ENCODE data around the gene YKT6.

The YKT6 gene

DNA sequence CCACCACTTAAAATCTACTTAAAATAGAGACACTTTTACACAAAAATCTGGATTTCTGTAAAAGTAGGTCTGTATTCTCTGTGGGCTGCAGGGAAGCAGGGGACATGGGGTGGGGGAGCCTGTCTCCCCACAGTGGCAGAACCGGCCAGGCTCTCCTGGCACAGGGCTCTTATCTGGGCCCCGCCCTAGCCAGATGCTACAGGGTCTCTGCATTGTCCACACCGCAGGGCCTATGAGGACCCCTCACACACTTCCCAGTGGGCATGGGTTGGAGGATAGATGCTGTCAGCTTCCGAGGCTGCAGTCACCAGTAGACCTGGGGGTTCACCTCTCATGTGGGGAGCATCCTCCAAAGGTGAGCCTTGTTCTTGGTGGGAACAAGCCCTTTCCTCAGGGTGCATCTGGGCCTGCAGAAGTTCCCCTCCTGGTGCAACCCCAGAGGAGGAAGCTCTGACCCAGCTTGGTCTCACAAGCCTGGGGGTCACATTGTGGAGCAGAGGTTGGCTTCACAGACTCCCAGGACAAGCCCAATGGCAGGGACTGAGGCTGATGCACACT is 44.2 kb upstream of the YKT6 start:
- FAIRE-seq: no peak
- TF ChIP-seq, protein P1, sequence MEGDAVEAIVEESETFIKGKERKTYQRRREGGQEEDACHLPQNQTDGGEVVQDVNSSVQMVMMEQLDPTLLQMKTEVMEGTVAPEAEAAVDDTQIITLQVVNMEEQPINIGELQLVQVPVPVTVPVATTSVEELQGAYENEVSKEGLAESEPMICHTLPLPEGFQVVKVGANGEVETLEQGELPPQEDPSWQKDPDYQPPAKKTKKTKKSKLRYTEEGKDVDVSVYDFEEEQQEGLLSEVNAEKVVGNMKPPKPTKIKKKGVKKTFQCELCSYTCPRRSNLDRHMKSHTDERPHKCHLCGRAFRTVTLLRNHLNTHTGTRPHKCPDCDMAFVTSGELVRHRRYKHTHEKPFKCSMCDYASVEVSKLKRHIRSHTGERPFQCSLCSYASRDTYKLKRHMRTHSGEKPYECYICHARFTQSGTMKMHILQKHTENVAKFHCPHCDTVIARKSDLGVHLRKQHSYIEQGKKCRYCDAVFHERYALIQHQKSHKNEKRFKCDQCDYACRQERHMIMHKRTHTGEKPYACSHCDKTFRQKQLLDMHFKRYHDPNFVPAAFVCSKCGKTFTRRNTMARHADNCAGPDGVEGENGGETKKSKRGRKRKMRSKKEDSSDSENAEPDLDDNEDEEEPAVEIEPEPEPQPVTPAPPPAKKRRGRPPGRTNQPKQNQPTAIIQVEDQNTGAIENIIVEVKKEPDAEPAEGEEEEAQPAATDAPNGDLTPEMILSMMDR (IDR thresholded peaks at IDR 0.05; ENCODE audit: insufficient read depth, missing control alignments): no peak
- no peak for DNase-seq (ENCODE audit: insufficient read length, low spot score)

DNA sequence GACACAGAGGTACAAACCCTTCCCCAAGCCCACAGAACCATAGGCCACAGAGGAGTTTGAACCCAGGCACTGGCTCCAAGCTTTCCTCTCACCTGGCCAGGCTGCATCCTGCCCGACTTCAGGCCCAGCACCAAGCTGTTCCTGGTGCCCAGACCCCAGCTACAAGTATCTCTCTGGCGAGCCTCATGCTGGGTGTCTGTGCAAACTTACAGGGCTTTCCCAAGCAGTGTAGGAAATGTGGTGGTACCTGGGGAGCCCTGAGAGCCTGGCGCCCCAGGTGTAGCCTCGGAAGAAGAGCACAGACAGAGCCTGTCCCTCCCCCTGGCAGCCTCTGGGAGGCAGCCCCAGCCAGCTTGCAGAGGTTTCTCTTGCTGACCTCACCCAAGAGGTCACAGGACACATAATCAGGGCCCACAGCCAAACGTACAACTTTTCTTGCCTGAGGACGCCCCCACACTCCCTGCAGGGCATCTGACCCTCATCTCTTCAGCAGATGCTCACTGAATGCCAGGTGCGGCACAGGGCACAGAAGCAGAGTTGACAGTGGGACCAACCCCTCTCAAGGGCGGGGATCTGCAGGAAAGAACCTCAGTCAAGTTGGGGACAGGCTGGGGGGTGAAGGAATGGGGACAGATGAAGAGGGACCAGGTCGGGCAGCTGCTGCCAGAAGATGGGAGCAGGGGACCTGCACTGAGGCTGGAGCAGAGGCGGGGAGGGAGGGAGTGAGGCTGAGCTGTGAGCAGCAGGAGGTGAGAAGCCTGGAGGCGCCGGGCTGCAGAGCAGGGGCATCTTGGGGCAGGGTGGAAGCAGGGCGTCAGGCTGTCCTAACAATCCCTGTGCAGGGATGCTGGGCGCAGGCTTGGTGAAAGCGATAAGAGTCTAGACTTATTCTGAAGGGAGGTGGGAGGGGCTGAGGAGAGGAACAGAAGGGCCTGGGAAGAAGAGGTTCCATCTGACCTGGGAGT is 43.4 kb upstream of the YKT6 start:
- DNase-seq (ENCODE audit: insufficient read length, low spot score) (no peak), FAIRE-seq (no peak)
- TF ChIP-seq, protein P1 (IDR thresholded peaks at IDR 0.05; ENCODE audit: insufficient read depth, missing control alignments): no peak

DNA sequence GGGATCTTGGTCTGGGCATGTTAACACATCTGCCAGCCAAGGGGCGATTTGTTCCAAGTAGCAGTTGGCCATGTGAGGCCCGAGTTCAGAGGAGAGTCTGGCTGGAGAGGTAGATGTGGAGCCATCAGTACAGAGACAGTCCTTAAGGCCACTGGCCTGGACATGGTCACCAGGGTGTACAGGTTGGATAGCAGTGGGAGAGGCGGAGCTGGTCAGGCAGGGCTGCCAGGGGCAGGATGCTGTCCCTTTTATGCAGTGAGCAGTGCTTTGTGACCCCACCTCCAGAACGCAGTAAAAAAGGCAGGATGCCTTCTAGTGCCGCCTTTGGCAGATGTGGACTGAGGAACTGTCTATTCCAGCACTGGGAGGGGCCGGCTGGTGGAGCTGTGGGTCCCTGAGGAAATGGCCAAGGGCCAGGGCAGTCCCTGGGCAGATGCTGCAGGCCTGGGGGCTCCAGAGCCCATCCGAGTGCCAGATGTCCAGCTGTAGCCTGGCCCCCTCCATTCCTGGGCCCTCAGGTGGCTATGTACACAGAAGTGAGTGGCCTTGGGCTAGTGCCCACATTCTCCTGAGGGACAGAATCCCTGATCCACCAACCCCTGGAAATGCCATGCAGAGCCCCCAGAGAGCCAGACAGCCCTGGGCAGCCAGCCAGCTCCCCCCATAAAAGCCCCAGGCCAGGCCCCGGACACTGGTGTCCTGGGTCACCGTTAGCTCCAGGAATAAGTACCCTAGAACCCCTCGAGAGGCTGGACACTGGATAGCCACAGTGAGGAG is 42.5 kb upstream of the YKT6 start:
- no peak for FAIRE-seq
- DNase-seq (ENCODE audit: insufficient read length, low spot score): no peak
- TF ChIP-seq, protein P1 (IDR thresholded peaks at IDR 0.05; ENCODE audit: insufficient read depth, missing control alignments): no peak

DNA sequence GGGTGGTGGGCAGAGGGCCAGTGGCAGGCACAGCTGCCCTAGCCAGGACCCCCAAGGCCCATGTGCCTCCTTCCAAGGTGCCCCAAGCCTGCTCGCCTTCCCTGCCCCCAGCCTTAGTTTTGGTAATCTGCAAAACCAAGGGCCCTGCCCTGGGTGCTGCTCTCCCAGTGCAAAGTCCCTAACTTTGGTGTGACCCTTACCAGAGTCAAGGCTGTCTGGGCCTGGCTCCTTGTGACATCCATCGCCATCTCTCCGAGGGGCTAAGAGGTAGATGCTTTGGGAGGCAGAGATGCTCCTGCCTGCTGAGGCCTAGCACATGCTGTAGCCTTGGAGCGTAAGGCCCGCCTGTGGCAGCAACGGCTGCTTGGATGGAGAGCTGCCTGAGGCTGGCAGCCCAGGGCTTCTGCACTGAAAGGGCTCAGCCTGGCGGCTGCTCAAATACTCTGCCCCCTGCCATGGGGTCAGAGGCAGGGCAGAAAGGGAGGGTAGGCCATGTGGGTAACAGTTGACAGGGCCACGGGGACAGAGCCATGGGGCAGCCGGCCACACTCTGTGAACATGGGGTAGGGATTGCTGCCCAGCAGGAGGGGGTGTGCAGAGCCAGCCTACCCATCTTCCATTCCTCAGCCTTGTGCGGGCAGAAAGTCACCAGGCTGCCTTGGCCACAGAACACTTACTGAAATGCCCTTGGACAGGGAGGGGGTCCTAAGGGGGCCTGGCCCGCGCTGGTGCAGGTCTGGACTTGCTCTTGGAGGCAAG is 41.7 kb upstream of the YKT6 start:
- FAIRE-seq (no peak), DNase-seq (ENCODE audit: insufficient read length, low spot score) (no peak)
- TF ChIP-seq, protein P1 (IDR thresholded peaks at IDR 0.05; ENCODE audit: insufficient read depth, missing control alignments): no peak

DNA sequence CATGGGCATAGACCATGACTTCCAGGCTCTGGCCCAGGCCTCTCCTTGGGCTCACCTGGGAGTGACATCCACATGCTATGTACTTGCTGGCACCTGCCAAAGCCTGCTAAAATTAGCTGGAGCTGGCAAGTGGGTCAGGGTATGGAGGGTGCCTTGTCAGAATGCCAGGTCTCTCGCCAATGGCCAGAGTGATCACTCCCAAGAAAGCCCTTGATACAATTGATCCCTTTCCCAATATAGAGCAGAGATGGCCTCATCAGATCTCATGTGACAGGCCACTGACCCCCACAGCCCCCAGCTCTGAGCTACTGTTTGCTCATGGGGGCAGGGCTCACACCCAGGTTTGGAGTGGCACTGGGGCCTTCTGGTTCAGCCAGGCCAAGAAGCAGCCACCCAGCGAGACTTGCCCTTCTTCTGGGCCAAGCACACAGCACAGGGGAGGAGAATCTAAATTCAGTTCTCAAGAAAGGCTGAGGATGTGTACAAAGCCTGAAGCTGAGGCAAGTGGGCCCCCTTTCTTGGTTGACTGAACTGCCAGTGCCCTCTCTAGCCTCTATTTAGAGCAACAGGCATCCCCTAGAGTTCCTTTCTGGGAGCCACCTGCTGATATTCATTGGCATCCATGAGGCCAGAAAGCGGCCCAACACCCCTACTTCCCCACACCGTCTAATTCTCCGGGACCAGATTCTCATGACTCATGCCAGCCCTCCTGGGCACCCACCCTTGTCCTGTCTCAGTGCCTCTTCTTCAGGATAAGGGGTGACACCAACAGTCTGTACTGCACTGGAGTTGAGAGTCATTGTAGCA is 40.8 kb upstream of the YKT6 start:
- TF ChIP-seq, protein P1 (IDR thresholded peaks at IDR 0.05; ENCODE audit: insufficient read depth, missing control alignments): no peak
- FAIRE-seq (no peak), DNase-seq (ENCODE audit: insufficient read length, low spot score) (no peak)

DNA sequence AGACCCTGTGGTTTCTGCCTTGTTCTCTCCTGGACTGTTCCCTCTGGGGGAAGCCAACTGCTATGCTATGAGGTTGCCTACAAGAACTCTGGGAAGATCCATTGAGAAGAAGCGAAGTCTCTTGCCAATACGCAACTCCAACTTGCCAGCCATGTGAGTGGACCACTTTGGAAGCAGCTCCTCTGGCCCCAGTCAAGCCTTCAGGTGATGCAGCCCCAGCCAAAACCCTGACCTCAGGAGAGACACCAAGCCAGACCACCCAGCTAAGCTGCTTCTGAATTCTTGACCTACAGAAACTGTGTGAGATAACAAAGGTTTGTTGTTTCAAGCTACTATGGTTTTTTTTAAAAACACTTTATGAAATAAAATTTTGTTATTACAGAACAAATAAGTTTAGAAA is 39.4 kb upstream of the YKT6 start:
- FAIRE-seq (no peak), DNase-seq (ENCODE audit: insufficient read length, low spot score) (no peak)
- TF ChIP-seq, protein P1 (IDR thresholded peaks at IDR 0.05; ENCODE audit: insufficient read depth, missing control alignments): no peak

All from D721Med (cell line).